OCI-LY1 (cell line): ENCODE data around the gene KANK4.

Experiments used
- EZH2 ChIP-seq: fragments of 200-600 bp; sonication (generic), shearing (Covaris generic); IDR thresholded peaks from 2 replicates; pipeline ENCODE4 v1.8.0; 2017; ENCODE audit warnings: borderline replicate concordance, mixed run types, mild to moderate bottlenecking, antibody characterized with exemption, low read length, moderate library complexity, mixed read lengths
- TF ChIP-seq, protein P1 (sequence below): fragments of 200-600 bp; sonication (generic), shearing (Covaris generic); IDR thresholded peaks from 2 replicates; pipeline ENCODE4 v1.5.1; 2017; ENCODE audit warnings: mild to moderate bottlenecking, antibody characterized with exemption, low read length, moderate library complexity, mixed read lengths

DNA sequence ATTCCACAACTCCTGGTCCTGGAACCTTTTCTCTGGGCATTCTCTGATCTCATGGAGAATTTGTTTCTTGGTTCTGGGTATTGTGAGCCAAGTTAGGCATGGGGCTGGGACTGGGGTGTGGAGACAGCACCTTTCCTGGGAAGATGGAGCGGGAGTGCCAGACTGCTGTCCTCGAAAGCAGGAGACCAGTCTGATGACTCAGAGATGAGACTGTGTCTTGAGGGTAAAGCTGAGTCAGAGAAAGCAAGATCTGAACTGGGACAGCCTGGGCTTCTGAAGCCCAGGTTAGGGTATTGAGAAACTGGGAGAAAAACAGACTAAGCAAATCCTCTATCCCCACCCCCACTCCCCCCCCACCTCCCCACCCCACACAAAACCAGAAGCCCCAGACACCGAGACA lies 2.2 kb upstream of the KANK4 start:
- TF ChIP-seq, protein P1, sequence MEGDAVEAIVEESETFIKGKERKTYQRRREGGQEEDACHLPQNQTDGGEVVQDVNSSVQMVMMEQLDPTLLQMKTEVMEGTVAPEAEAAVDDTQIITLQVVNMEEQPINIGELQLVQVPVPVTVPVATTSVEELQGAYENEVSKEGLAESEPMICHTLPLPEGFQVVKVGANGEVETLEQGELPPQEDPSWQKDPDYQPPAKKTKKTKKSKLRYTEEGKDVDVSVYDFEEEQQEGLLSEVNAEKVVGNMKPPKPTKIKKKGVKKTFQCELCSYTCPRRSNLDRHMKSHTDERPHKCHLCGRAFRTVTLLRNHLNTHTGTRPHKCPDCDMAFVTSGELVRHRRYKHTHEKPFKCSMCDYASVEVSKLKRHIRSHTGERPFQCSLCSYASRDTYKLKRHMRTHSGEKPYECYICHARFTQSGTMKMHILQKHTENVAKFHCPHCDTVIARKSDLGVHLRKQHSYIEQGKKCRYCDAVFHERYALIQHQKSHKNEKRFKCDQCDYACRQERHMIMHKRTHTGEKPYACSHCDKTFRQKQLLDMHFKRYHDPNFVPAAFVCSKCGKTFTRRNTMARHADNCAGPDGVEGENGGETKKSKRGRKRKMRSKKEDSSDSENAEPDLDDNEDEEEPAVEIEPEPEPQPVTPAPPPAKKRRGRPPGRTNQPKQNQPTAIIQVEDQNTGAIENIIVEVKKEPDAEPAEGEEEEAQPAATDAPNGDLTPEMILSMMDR: no peak
- TF ChIP-seq EZH2: no peak
